MCF 10A (cell line): ENCODE data around the gene TMEM252. TPM values are rescaled to one million over a fixed set of nuclear protein-coding genes. Genes with fewer than 3 reads are reported as not detected.
A peak's percentile ranks its signal among the peaks of the same experiment; 100 is the strongest.

Source experiments
- BruUV-seq: library from RNA; stranded (reverse); fragments of 400-500 nt; replicated peaks from 2 replicates; lab custom pipeline; 2021; lab: Mats Ljungman, UMichigan
- CTCF ChIA-PET: fragments of 300-600 bp; sonication (Branson Sonifier 250); formaldehyde crosslinking; extraction: SDS; loops from one replicate; lab custom pipeline; 2021; ENCODE audit warnings: antibody characterized with exemption, inconsistent platforms; lab: Yijun Ruan, JAX
- POLR2A ChIA-PET: fragments of 300-600, 350-650 bp; sonication (Branson Sonifier 250); formaldehyde crosslinking; extraction: SDS; loops from one replicate; lab custom pipeline; 2020; ENCODE audit warnings: antibody characterized with exemption, inconsistent platforms; lab: Yijun Ruan, JAX
- DNase-seq: peaks from one replicate; pipeline ENCODE4 v3.0.0-alpha.2; 2018; ENCODE audit not compliant: unreplicated experiment
- H3K27ac Mint-ChIP-seq: one replicate; pipeline ENCODE4 v1.8.0; 2022; ENCODE audit warnings: mild to moderate bottlenecking, low read depth, mixed read lengths; ENCODE audit not compliant: unreplicated experiment
- H3K27me3 Mint-ChIP-seq: one replicate; pipeline ENCODE4 v1.8.0; 2022; ENCODE audit warnings: mixed read lengths; ENCODE audit not compliant: insufficient read depth, unreplicated experiment
- H3K36me3 Mint-ChIP-seq: one replicate; pipeline ENCODE4 v1.8.0; 2022; ENCODE audit warnings: mild to moderate bottlenecking, moderate library complexity, mixed read lengths; ENCODE audit not compliant: insufficient read depth, unreplicated experiment
- H3K4me1 Mint-ChIP-seq: one replicate; pipeline ENCODE4 v1.8.0; 2022; ENCODE audit warnings: mixed read lengths; ENCODE audit not compliant: insufficient read depth, unreplicated experiment
- H3K4me3 Mint-ChIP-seq: one replicate; pipeline ENCODE4 v1.8.0; 2022; ENCODE audit warnings: mild to moderate bottlenecking, moderate library complexity, mixed read lengths; ENCODE audit not compliant: unreplicated experiment
- H3K9me3 Mint-ChIP-seq: one replicate; pipeline ENCODE4 v1.8.0; 2022; ENCODE audit warnings: mixed read lengths; ENCODE audit not compliant: unreplicated experiment
- CTCF ChIP-seq: fragments of 200-600 bp; IDR thresholded peaks from one replicate; pipeline ENCODE4 v1.8.0; 2022; ENCODE audit warnings: antibody characterized with exemption, mild to moderate bottlenecking; ENCODE audit not compliant: unreplicated experiment
- intact Hi-C: fragments of 100-400 bp; cut with micrococcal nuclease; formaldehyde crosslinking; loops from 2 replicates; pipeline ENCODE4 v1.14.1; 2022
- total RNA-seq: library from RNA; stranded (reverse); gene quantifications from 2 replicates; pipeline ENCODE4 v1.2.3, GENCODE V29; 2022

TMEM252 gene
- total RNA-seq, 1 experiment from 2014 or later, result not detected

- BruUV-seq, result no TSS peak
- TF ChIP-seq CTCF, result no peak
- H3K4me3 Mint-ChIP-seq, result no peak overlapping the region
- DNase-seq, result peak; percentile 62
- H3K36me3 Mint-ChIP-seq, result no peaks in the 10 kb centered on the region
- POLR2A ChIA-PET, result interaction anchor here (0.8 to 1.5 kb wide), 3 partner anchors 10 to 38 kb away, joined by 3 to 7 read pairs (median 6); no protein-coding TSS in a partner anchor
- H3K27me3 Mint-ChIP-seq, result no peaks in the 10 kb centered on the region
- intact Hi-C loops, result no loop called here
- no peaks in the 10 kb centered on the region for H3K9me3 Mint-ChIP-seq
- peaks cover 17% of the 10 kb centered on the region for H3K4me1 Mint-ChIP-seq
- CTCF ChIA-PET, result interaction anchor here (0.5 to 4.6 kb wide), 8 partner anchors 8 to 347 kb away, joined by 3 to 26 read pairs (median 3); no protein-coding TSS in a partner anchor
- no peak overlapping the region for H3K27ac Mint-ChIP-seq
Measured at GRCh38 chr9:68500457-68501381, 40.0 kb downstream of the TMEM252 start.

- intact Hi-C loops, result no loop called here
- H3K9me3 Mint-ChIP-seq, result no peaks in the 10 kb centered on the region
- TF ChIP-seq CTCF, result no peak
- CTCF ChIA-PET, result interaction anchor here (4.6 kb wide), 1 partner anchor 10 kb away, joined by 26 read pairs; no protein-coding TSS in a partner anchor
- H3K4me1 Mint-ChIP-seq, result peaks cover 17% of the 10 kb centered on the region
- POLR2A ChIA-PET, result no interaction called here
- BruUV-seq, result no TSS peak
- no peak overlapping the region for H3K4me3 Mint-ChIP-seq
- no peak overlapping the region for H3K27ac Mint-ChIP-seq
- peaks cover 19% of the 10 kb centered on the region for H3K27me3 Mint-ChIP-seq
- H3K36me3 Mint-ChIP-seq, result no peaks in the 10 kb centered on the region
- no peak for DNase-seq
Measured at GRCh38 chr9:68498816-68499215, 41.9 kb downstream of the TMEM252 start.

- H3K4me1 Mint-ChIP-seq, result peaks cover 17% of the 10 kb centered on the region
- ChIA-PET POLR2A (interaction anchor here (0.5 kb wide), 1 partner anchor 289 kb away, joined by 3 read pairs; no protein-coding TSS in a partner anchor), CTCF (interaction anchor here (4.6 kb wide), 1 partner anchor 11 kb away, joined by 26 read pairs; no protein-coding TSS in a partner anchor)
- intact Hi-C loops, result no loop called here
- H3K27ac Mint-ChIP-seq, result no peak overlapping the region
- H3K27me3 Mint-ChIP-seq, result peaks cover 31% of the 10 kb centered on the region
- no peaks in the 10 kb centered on the region for H3K36me3 Mint-ChIP-seq
- no TSS peak for BruUV-seq
- no peaks in the 10 kb centered on the region for H3K9me3 Mint-ChIP-seq
- no peak overlapping the region for H3K4me3 Mint-ChIP-seq
- TF ChIP-seq CTCF, result no peak
- no peak for DNase-seq
Measured at GRCh38 chr9:68497629-68498028, 43.1 kb downstream of the TMEM252 start.

GRCh38 chr9:68496356-68496755 is 44.3 kb downstream of the TMEM252 start:
- ChIA-PET POLR2A (no interaction called here), CTCF (interaction anchor here (1.3 kb wide), 1 partner anchor 153 kb away, joined by 4 read pairs; no protein-coding TSS in a partner anchor)
- DNase-seq, result no peak
- Mint-ChIP-seq H3K27me3 (peaks cover 43% of the 10 kb centered on the region), H3K4me1 (peaks cover 14% of the 10 kb centered on the region), H3K4me3 (no peak overlapping the region), H3K9me3 (no peaks in the 10 kb centered on the region), H3K27ac (no peak overlapping the region), H3K36me3 (no peaks in the 10 kb centered on the region)
- intact Hi-C loops, result no loop called here
- TF ChIP-seq CTCF, result no peak
- BruUV-seq, result no TSS peak
